Stomach (tissue), 4 donors: ENCODE measurements around the gene CEACAM6.

ENCODE experiments used
- EP300 ChIP-seq: sonication (generic); formaldehyde crosslinking; IDR thresholded peaks from one replicate; pipeline ENCODE4 v1.6.1; 2017; ENCODE audit warnings: antibody characterized with exemption
- POLR2A ChIP-seq, 4 donors: fragments of 450-650 bp; IDR thresholded peaks; one replicate each; pipeline ENCODE4 v1.6.1; 2016; ENCODE audit warnings: antibody characterized with exemption in 4 of 4, control low read depth in 2 of 4, mild to moderate bottlenecking in 1 of 4, moderate library complexity in 1 of 4
- TF ChIP-seq, protein P1 (sequence below), 7 experiments: fragments of 450-650 bp in 4 of 7; fragments of 200-600 bp in 3 of 7; sonication (generic) in 3 of 7; IDR thresholded peaks; one replicate each; pipeline ENCODE4 v1.5.1; 2016 to 2019; ENCODE audit warnings: antibody characterized with exemption in 7 of 7, control low read depth in 2 of 7, mild to moderate bottlenecking in 1 of 7

GRCh38 chr19:41808663-41809566, 53.6 kb downstream of the CEACAM6 start:
- no peak for TF ChIP-seq POLR2A (IDR thresholded peaks at IDR 0.05)
- TF ChIP-seq, protein P1, sequence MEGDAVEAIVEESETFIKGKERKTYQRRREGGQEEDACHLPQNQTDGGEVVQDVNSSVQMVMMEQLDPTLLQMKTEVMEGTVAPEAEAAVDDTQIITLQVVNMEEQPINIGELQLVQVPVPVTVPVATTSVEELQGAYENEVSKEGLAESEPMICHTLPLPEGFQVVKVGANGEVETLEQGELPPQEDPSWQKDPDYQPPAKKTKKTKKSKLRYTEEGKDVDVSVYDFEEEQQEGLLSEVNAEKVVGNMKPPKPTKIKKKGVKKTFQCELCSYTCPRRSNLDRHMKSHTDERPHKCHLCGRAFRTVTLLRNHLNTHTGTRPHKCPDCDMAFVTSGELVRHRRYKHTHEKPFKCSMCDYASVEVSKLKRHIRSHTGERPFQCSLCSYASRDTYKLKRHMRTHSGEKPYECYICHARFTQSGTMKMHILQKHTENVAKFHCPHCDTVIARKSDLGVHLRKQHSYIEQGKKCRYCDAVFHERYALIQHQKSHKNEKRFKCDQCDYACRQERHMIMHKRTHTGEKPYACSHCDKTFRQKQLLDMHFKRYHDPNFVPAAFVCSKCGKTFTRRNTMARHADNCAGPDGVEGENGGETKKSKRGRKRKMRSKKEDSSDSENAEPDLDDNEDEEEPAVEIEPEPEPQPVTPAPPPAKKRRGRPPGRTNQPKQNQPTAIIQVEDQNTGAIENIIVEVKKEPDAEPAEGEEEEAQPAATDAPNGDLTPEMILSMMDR (IDR thresholded peaks at IDR 0.05): no peak
- no peak for TF ChIP-seq EP300
